Stimulated activated CD8-positive, alpha-beta memory T cell treated with anti-CD3 and anti-CD28 coated beads, Interleukin-12 subunit alpha, Interleukin-12 subunit beta, amount 100 ng/mL, for 24 hours (primary cell): ENCODE measurements around the gene ZNF264.
"Not testable (repeated sequence)": the region's sequence is repeated elsewhere in the genome, so short reads cannot be mapped to it uniquely, and the experiment has no call there.

Experiments
- DNase-seq: peaks from one replicate; pipeline ENCODE4 v3.0.0-alpha.2; 2020; ENCODE audit errors: extremely low read depth

The ZNF264 gene

DNA sequence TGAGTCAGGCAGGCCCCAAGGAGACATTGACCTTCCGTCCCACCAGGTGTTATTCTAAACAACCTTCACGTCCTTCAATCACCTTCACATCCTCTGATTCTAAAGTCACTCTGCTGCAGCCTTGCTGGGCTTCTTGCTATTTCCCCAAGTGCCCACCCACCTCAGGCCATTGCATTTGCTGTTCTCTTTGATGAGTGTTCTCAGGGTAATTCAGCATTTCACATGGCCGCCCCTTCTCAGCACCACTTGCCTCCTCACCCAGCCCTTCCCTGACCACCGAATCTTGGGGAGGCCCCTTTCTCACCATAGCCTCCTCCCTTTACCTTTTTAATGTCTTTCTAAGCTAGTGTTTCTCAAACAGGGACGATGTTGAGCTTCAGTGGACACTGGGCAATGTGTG, 53.8 kb downstream of the ZNF264 start:
- DNase-seq: no peak

- no peak for DNase-seq
These were observed 54.7 kb downstream of the ZNF264 start for GRCh38 chr19:57245959-57246358.

GRCh38 chr19:57248646-57249045, 57.3 kb downstream of the ZNF264 start:
- DNase-seq: no peak

DNA sequence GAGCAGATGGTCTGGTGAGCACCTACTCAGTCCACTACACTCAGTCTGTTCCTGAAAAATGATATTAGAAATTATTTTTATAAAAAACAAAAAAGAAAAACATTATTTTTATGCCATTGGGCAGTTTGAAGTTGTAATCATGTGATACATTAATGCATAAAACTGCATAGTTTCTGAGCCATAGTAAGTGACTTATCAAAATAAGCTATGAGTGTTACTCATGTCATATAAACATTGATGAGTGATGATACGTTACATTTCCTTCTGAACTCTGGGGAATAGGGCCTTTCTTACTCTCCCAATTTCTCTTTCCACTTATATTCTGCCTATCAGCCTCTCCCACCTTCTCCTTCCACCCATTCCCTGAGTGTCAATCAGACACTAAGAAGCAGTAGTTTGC, 58.0 kb downstream of the ZNF264 start:
- no peak for DNase-seq

GRCh38 chr19:57253767-57254166, 62.5 kb downstream of the ZNF264 start:
- DNase-seq: not testable (repeated sequence)

DNA sequence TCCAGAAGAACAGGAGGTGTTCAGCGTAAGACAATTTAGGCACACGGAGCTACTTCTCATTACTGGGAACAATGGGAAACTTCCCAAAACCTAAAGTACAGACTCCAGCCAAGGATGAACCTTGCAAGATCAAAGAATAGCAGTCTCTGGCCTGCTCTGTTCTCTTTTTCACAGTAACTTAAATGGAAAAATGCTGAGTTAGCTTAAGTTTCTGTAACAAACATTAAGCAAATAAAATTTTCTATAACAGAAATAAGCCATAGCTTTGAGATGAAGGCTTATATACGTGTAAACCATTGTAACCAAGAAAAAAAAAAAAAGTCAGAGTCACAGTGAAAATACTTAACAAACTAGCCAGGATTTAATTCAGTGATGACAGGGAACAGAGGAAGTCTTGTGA, 70.7 kb downstream of the ZNF264 start:
- DNase-seq: no peak

DNA sequence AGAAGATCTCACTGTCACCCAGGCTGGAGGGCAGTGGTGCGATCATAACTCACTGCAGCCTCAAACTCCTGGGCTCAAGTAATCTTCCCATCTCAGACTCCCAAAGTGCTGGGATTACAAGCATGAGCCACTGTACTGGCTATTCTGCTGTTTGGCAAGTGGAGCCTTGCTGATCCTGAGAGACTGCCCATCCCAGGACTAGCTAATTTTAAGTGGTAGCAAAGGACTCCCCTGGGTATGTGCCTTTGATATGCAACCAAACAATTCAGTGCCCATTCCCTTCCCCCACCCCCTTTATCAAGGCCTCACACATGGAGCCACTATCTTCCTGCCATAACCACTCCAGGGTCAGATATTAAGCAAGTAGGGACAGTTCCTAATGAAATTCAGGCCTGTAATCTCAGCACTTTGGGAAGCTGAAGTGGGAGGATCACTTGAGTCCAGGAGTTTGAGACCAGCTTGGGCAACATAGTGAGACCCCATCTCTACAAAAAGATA, 72.0 kb downstream of the ZNF264 start:
- no peak for DNase-seq

DNA sequence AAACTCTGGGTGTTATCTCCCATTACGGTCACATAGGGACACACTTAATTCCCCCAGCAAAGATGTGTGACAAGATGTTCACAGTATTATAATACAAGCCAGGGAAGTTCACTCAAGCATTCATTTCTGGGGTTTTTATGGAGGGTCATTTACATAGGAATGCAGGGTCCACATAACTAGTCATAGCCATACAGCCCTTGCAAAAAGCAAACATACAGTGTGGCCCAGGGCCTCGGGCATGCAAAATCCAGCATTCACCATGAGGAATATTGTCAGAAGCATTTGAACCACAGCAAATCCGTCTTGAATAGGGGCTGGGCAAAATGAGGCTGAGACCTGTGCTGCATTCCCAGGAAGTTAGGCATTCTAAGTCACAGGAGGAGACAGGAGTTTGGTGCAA, 76.0 kb downstream of the ZNF264 start:
- DNase-seq: no peak

DNA sequence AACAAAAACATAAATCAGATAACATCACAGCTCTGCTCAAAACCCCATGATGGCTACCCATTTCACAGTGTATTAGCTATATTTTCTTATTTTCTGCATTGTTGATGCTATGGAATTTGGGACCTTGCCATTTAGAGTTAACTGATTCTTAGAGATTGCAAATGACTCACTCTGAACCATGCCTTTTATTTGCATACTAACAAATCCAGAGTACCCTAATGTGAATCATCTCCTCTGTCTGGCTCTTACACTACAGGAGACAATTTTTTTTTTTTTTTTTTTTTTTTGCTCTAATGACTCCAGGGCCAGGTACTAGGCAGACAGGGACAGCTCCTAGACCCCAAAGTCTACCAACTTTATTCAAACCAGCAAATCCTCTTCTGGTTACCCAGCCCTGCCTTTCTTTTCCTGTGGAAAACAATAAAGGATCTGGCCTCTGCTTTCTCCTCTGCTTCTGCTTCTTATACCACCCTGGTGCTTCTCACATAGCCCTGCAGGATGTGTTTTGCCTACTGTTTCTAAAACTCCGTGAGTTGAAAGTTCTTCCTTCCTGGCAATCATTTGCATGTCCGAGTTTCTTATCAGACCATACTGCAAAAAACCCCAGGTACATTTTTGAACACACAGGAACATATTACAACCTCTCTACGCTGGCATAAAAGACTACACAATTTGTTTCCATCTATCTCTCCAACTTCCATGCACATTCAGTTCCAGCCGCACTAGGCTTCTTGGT, 78.4 kb downstream of the ZNF264 start:
- no peak for DNase-seq

- DNase-seq: no peak
These were observed 80.0 kb downstream of the ZNF264 start for GRCh38 chr19:57271280-57271679.
